Activated CD8-positive, alpha-beta T cell treated with anti-CD3 and anti-CD28 coated beads, Interleukin-2, amount 10 ng/mL, durations not matched to agents 7 days and 5 days (primary cell): Measurements from ENCODE around the gene YIPF2. TPM values are rescaled to one million over a fixed set of nuclear protein-coding genes. Genes with fewer than 3 reads are reported as not detected.

Experiments
- ATAC-seq: fragments of 150-1000 bp; cut with Tn5 transposase; one replicate; pipeline ENCODE4 v1.10.0; 2021; ENCODE audit warnings: moderate library complexity
- CTCF ChIA-PET: fragments of 350-600 bp; sonication (Branson Sonifier 250); formaldehyde crosslinking; loops from one replicate; lab custom pipeline; 2021; ENCODE audit warnings: antibody characterized with exemption; lab: Charles Lee
- POLR2A ChIA-PET: fragments of 350-600 bp; sonication (Branson Sonifier 250); formaldehyde crosslinking; loops from one replicate; lab custom pipeline; 2021; ENCODE audit warnings: antibody characterized with exemption; lab: Charles Lee
- DNase-seq: peaks from one replicate; pipeline ENCODE4 v3.0.0-alpha.2; 2020
- H3K27ac Mint-ChIP-seq: one replicate; pipeline ENCODE4 v1.8.0; 2021; ENCODE audit warnings: mild to moderate bottlenecking, mixed read lengths
- H3K27me3 Mint-ChIP-seq: one replicate; pipeline ENCODE4 v1.8.0; 2021; ENCODE audit warnings: low read depth, mixed read lengths
- H3K36me3 Mint-ChIP-seq: one replicate; pipeline ENCODE4 v1.8.0; 2021; ENCODE audit warnings: low read depth, mixed read lengths
- H3K4me1 Mint-ChIP-seq: one replicate; pipeline ENCODE4 v1.8.0; 2021; ENCODE audit warnings: low read depth, mixed read lengths
- H3K4me3 Mint-ChIP-seq: one replicate; pipeline ENCODE4 v1.8.0; 2021; ENCODE audit warnings: mild to moderate bottlenecking, mixed read lengths
- H3K9me3 Mint-ChIP-seq: one replicate; pipeline ENCODE4 v1.8.0; 2022; ENCODE audit warnings: mixed read lengths; ENCODE audit not compliant: insufficient read depth
- total RNA-seq, 2 experiments: library from RNA; stranded (reverse); gene quantifications; one replicate each; pipeline ENCODE4 v1.2.3, GENCODE V29; 2021

Gene YIPF2
- total RNA-seq = 10 to 100 TPM; 20.4 to 20.5 TPM

DNA sequence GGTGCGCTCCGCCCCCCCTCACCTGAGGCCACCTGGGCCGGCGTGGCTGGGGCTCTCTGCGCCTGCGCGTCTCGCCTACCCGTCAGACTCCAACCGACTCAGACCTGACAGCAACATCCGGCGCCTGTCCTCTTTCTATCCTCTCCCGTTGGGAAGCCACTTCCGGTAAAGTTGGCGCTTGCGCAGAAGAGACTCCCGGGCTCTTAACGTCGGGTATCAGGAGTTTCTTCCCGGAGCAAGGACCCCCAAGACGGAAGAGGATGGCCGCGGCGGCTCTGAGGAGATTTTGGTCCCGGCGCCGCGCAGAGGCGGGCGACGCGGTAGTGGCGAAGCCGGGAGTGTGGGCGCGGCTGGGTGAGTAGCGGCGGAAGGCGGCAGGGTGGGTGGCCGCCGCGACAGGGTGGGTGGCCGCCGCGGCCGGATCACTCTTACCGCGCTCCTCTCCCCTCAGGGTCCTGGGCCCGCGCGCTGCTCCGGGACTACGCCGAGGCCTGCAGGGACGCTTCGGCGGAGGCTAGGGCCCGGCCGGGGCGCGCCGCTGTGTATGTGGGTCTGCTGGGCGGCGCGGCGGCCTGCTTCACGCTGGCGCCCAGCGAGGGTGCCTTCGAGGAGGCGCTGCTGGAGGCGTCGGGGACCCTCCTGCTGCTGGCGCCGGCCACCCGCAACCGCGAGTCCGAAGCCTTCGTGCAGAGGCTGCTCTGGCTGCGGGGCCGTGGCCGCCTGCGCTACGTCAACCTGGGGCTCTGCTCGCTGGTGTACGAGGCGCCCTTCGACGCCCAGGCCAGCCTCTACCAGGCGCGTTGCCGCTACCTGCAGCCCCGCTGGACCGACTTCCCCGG is at the start of gene YIPF2, which contains the start of gene TIMM29:
Gene YIPF2 (minus strand): TSS at position 77 of the 839 bp plus-strand sequence. CDS start 229 bp downstream, outside the sequence.
Gene TIMM29 (plus strand): TSS at position 249 of the 839 bp plus-strand sequence. CDS start 12 bp downstream, at position 261.
- H3K27me3 Mint-ChIP-seq = no peaks in the 10 kb centered on the region
- DNase-seq (peak; percentile 97), ATAC-seq (peak; percentile 91)
- ChIA-PET POLR2A (no interaction called here), CTCF (interaction anchor here (2.2 kb wide), 1 partner anchor 13 kb away, joined by 13 read pairs; no protein-coding TSS in a partner anchor)
- peaks cover 24% of the 10 kb centered on the region for H3K4me1 Mint-ChIP-seq
- H3K27ac Mint-ChIP-seq = peak within 1 kb of the TSS; percentile 92
- H3K4me3 Mint-ChIP-seq = peak within 1 kb of the TSS; percentile 95
- H3K9me3 Mint-ChIP-seq = no peaks in the 10 kb centered on the region
- H3K36me3 Mint-ChIP-seq = peaks cover 19% of the 10 kb centered on the region

DNA sequence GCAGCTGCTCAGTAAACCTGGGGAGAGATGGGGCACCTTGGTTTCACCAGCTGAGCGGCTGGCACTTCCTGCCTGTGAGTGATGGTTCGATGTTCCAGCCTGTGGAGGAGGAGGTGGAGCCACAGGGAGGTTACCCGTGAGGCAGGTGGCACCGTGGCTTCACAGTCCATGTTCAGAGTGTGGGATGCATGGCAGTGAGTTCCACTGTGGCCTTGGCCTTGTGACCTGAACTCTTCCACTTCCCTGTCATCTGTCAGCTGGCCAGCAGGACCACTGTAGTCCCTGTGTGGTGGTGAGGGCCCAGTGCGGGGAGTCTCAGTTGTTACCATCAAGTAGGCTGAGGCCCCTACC is 49.3 kb upstream of the YIPF2 start:
- Mint-ChIP-seq H3K27ac (no peak overlapping the region), H3K4me1 (peaks cover 24% of the 10 kb centered on the region)
- CTCF ChIA-PET = interaction anchor here (1.5 kb wide), 1 partner anchor 42 kb away, joined by 3 read pairs; no protein-coding TSS in a partner anchor

DNA sequence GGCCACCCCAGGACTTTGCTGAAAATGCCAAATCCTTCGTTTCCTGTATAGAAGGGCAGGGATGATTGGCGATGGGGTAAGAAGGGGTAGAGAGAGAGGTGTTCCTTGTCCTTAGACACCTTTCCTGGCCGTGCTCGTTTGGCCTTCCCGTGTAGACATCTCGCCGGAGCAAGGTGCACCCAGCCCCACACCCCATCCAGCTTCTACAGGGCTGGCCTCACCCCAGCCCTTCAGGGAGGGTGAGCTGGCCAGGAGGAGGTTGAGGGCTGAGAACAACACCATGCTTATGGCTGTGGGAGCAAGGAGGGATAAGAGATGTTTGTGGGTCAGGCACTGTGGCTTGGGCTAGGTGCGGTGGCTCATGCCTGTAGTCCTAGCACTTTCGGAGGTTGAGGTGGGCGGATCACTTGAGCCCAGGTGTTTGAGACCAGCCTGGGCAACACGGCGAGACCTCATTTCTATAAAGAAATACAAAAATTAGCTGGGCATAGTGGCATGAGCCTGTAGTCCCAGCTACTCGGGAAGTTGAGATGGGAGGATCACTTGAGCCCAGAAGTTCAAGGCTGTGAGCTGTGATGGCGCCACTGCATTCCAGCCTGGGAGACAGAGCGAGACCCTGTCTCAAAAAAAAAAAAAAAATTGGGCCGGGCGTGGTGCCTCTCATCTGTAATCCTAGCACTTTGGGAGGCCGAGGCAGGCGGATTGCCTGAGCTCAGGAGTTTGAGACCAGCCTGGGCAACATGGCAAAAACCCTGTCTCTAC is 47.9 kb upstream of the YIPF2 start:
- H3K4me1 Mint-ChIP-seq = peaks cover 24% of the 10 kb centered on the region
- H3K27ac Mint-ChIP-seq = no peak overlapping the region
- H3K9me3 Mint-ChIP-seq = no peaks in the 10 kb centered on the region
- no peaks in the 10 kb centered on the region for H3K27me3 Mint-ChIP-seq
- ATAC-seq (no peak), DNase-seq (no peak)
- ChIA-PET CTCF (interaction anchor here (0.6 to 1.5 kb wide), 3 partner anchors 40 to 59 kb away, joined by 3 read pairs; no protein-coding TSS in a partner anchor), POLR2A (no interaction called here)
- H3K4me3 Mint-ChIP-seq = no peak overlapping the region
- peaks cover 2% of the 10 kb centered on the region for H3K36me3 Mint-ChIP-seq

More for the DNA sequence above, 49.3 kb upstream of the YIPF2 start:
- Mint-ChIP-seq H3K4me3 (no peak overlapping the region), H3K36me3 (peaks cover 2% of the 10 kb centered on the region), H3K27me3 (no peaks in the 10 kb centered on the region), H3K9me3 (no peaks in the 10 kb centered on the region)
- no peak for ATAC-seq
- DNase-seq = no peak
- POLR2A ChIA-PET = interaction anchor here (1.3 kb wide), 1 partner anchor 17 kb away, joined by 3 read pairs; the partner anchor contains the start of gene SMARCA4

DNA sequence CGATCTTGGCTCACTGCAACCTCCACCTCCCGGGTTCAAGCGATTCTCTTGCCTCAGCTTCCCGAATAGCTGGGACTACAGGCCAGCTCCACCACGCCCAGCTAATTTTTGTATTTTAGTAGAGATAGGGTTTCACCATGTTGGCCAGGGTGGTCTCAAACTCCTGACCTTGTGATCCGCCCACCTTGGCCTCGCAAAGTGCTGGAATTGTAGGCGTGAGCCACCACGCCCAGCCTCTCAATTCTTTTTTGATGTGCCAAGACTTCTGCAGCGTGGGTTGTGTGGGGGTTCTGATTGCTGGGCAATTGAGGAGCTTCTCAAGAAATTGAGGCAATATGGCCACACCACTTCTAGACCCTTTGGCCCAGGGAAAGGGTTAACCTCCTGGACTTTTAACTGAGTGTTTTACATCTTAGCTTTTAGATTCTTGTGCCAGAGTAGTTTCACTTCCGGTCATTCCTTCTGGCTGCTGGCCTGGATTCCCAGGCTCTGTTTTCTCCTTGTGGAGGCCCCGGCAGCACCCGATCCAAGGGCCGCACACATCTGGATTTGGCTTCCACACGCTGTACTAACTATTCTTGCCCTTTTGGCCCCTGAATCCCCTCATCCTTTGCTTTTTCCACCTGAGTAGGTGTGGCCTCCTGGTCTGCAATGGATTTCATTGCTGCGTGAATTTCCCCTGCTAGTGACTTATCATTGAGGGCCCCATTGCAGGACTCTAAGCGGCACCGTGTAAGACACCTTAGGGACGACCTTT is 47.1 kb upstream of the YIPF2 start:
- ChIA-PET POLR2A (no interaction called here), CTCF (interaction anchor here (0.7 kb wide), 1 partner anchor 60 kb away, joined by 3 read pairs; no protein-coding TSS in a partner anchor)
- DNase-seq (no peak), ATAC-seq (no peak)
- Mint-ChIP-seq H3K9me3 (no peaks in the 10 kb centered on the region), H3K4me1 (peaks cover 26% of the 10 kb centered on the region), H3K27me3 (no peaks in the 10 kb centered on the region), H3K4me3 (no peak overlapping the region), H3K27ac (no peak overlapping the region), H3K36me3 (peaks cover 2% of the 10 kb centered on the region)

DNA sequence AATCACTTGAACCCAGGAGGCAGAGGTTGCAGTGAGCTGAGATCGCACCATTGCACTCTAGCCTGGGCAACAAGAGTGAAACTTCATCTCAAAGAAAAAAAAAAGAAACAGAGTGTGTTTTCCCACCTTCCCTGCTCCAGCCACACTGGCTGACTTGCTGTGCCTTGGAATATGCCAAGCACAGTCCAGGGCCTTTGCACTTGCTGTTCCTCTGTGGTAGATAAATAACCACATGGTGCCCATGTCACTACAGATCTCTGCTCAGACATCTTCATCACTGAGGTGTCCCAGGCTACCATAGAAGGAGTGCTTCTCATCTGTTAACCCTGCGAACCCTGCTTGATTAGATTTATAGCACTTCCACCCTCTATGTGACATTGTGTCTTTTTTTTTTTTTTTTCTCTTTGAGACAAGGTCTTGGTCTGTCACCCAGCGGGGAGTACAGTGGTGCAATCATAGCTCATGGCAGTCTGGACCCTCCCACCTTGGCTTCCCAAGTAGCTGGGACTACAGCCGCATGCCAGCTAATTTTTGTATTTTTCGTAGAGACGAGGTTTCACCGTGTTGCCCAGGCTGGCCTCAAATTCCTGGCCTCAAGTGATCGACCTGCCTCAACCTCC is 42.8 kb upstream of the YIPF2 start:
- H3K9me3 Mint-ChIP-seq = no peaks in the 10 kb centered on the region
- ATAC-seq = no peak
- no peaks in the 10 kb centered on the region for H3K27me3 Mint-ChIP-seq
- H3K4me3 Mint-ChIP-seq = no peak overlapping the region
- no peak for DNase-seq
- peaks cover 2% of the 10 kb centered on the region for H3K36me3 Mint-ChIP-seq
- H3K4me1 Mint-ChIP-seq = peaks cover 26% of the 10 kb centered on the region
- ChIA-PET CTCF (no interaction called here), POLR2A (no interaction called here)
- H3K27ac Mint-ChIP-seq = no peak overlapping the region

DNA sequence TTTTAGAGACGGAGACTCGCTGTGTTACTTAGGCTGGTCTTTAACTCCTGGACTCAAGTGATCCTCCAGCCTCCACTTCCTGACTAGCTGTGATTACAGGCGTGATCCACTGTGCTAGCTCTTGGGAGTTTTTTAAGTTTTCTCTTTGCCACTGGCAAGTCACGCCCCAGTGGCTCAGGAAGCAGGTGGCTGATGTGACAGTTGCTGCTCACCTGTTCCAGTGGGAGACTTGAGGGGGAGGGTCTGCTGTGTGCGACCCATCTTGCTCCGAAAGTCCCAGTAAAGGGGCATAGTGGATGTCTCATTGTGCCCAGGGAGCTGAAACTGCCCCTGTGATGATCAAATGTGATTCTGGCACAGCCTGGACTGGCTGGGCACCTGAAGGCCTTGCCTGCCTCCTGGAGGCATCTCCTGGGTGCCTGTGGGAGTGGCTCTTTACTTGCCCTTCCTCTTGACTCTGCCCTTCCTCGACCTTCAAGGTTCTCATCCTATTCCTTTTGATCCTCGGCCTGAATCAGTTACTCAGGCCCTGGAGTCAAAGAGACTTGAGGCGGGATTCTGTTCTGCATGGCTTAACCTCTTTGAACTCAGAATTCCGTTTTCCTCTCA is 40.2 kb upstream of the YIPF2 start:
- DNase-seq (no peak), ATAC-seq (no peak)
- no peak overlapping the region for H3K4me3 Mint-ChIP-seq
- H3K9me3 Mint-ChIP-seq = no peaks in the 10 kb centered on the region
- no peak overlapping the region for H3K27ac Mint-ChIP-seq
- ChIA-PET POLR2A (no interaction called here), CTCF (no interaction called here)
- no peaks in the 10 kb centered on the region for H3K27me3 Mint-ChIP-seq
- H3K36me3 Mint-ChIP-seq = peaks cover 4% of the 10 kb centered on the region
- H3K4me1 Mint-ChIP-seq = peaks cover 31% of the 10 kb centered on the region

DNA sequence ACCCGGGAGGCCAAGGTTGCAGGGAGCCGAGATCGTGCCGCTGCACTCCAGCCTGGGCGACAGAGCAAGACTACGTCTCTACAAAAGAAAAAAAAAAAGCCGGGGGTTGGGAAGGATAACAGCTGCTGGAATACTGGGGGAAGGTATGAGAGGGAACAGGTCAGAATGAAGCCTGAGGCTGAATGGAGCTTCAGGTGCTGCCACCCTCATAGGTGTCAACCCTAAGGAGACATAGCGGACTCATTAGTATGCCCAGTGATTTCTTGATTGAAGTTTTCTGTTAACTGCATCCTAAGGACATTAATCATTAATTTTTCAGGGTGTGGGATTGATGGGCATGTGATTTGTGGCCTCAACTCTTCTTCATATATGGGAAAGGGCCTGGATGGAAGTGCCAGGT is 38.4 kb upstream of the YIPF2 start:
- ATAC-seq (no peak), DNase-seq (no peak)
- POLR2A ChIA-PET = no interaction called here
- Mint-ChIP-seq H3K27ac (no peak overlapping the region), H3K4me3 (no peak overlapping the region), H3K4me1 (peaks cover 50% of the 10 kb centered on the region), H3K27me3 (no peaks in the 10 kb centered on the region), H3K36me3 (peaks cover 5% of the 10 kb centered on the region), H3K9me3 (no peaks in the 10 kb centered on the region)
- CTCF ChIA-PET = interaction anchor here (1.0 to 1.7 kb wide), 2 partner anchors 24 to 159 kb away, joined by 3 to 7 read pairs; no protein-coding TSS in a partner anchor

DNA sequence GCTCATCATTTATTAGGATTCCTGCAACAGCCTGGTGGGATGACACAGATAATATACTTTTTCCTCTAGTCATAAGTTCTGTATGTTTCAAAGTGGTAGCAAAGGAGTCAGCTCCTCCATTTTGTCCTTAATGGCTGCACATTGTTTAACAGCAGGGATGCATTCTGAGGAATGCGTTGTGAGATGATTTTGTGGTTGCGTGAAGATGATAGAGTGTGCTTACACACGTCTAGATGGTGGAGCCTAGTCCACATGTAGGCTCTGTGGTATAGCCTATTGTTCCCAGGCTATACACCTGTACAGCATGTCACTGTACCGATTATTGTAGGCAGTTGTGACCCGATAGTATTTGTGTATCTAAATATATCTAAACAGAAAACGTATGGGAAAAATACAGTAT is 37.0 kb upstream of the YIPF2 start:
- CTCF ChIA-PET = no interaction called here
- no peak for DNase-seq
- Mint-ChIP-seq H3K27ac (no peak overlapping the region), H3K9me3 (no peaks in the 10 kb centered on the region), H3K4me3 (no peak overlapping the region), H3K4me1 (peaks cover 51% of the 10 kb centered on the region), H3K36me3 (peaks cover 5% of the 10 kb centered on the region), H3K27me3 (no peaks in the 10 kb centered on the region)
- POLR2A ChIA-PET = no interaction called here
- ATAC-seq = no peak

DNA sequence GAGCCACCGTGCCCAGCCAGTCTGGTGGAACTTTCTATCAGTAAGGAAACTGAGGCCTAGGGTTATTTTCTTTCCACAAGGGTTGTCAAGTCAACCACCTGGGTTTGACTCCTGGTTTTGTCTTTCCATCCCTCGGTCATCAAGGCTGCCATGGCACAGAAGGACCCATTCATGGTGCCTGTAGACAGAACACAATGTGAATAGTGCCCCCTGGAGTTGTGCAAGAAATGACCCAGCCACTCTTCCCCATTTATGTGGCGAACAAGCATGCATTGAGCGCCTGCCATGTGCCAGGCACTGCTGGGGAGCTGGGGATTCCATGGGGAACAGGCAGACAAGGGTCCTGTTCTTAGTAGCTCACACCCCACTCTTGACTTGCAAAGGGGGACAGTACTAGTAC is 36.5 kb upstream of the YIPF2 start:
- Mint-ChIP-seq H3K4me3 (no peak overlapping the region), H3K36me3 (peaks cover 5% of the 10 kb centered on the region), H3K4me1 (peaks cover 52% of the 10 kb centered on the region), H3K27ac (no peak overlapping the region), H3K27me3 (no peaks in the 10 kb centered on the region), H3K9me3 (no peaks in the 10 kb centered on the region)
- POLR2A ChIA-PET = no interaction called here
- DNase-seq (no peak), ATAC-seq (no peak)
- CTCF ChIA-PET = no interaction called here

DNA sequence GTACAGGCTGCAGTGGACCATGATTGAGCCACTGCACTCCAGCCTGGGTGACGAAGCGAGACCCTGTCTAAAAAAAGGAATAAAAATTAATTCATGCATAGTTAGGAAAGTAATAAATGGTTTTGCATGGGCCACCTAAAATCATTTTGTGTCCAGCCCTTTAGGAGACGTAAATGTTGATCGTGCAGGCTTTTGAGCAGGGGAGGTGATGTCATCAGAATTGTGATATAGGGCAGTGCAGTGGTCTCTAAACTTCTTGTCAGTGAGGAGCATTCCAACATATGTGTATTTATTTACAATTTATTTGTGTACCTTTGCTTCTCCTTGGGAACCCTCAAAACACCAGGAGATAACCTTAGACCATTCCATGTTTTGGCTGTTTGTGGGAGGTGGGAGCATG is 35.4 kb upstream of the YIPF2 start:
- peaks cover 53% of the 10 kb centered on the region for H3K4me1 Mint-ChIP-seq
- DNase-seq (no peak), ATAC-seq (no peak)
- H3K27ac Mint-ChIP-seq = peak overlapping the region; percentile 82
- POLR2A ChIA-PET = no interaction called here
- peaks cover 5% of the 10 kb centered on the region for H3K36me3 Mint-ChIP-seq
- peak overlapping the region; percentile 34 for H3K4me3 Mint-ChIP-seq
- CTCF ChIA-PET = interaction anchor here (0.6 to 1.2 kb wide), 5 partner anchors 9 to 162 kb away, joined by 3 to 5 read pairs (median 3); no protein-coding TSS in a partner anchor
- H3K27me3 Mint-ChIP-seq = no peaks in the 10 kb centered on the region
- H3K9me3 Mint-ChIP-seq = no peaks in the 10 kb centered on the region
